Stimulated activated CD4-positive, alpha-beta T cell treated with anti-CD3 and anti-CD28 coated beads, TNF-alpha, amount 100 ng/mL, for 4 hours (primary cell): ENCODE data around the gene DAB2IP.
"Not testable (repeated sequence)": the region's sequence is repeated elsewhere in the genome, so short reads cannot be mapped to it uniquely, and the experiment has no call there.

ENCODE experiments used
- DNase-seq, 3 experiments: peaks; one replicate each; pipeline ENCODE4 v3.0.0-alpha.2; 2020; ENCODE audit warnings: low read depth in 3 of 3

The DAB2IP gene

DNA sequence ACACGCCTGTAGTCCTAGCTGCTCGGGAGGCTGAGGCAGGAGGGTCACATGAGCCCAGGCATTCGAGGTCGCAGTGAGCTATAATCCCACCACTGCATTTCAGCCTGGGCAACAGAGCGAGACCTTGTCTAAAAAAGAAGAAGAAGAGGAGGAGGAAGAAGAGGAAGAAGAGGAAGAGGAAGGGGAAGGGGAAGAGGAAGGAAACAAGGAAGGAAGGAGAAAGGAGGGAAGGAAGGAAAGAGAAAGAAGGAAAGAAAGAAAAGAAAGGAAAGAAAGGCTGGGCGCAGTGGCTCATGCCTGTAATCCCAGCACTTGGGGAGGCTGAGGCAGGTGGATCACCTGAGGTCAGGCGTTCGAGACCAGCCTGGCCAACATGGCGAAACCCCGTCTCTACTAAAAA is 7.4 kb upstream of the DAB2IP start:
- not testable (repeated sequence) for DNase-seq

DNA sequence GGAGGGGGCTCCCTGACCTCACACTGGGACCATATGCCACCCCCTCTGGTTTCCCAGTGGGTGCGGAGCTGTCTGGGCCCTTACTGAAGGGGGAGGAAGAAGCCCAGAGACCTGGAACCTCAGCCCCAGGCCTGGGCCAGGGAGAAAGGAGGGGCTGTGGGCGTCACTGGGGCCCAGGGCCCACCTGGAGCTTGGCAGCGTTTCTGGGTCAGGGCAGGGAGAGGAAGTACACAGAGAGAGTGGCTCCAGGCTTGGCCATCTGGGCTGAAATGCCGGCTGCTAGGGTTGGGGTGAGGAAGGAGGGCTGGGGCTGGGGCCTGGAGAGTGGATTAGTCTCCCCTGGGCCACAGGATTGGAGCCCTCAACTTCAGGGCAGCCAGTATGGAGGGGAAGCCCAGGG is 6.4 kb upstream of the DAB2IP start:
- no peak for DNase-seq

- DNase-seq: no peak
These were observed 5.3 kb upstream of the DAB2IP start for GRCh38 chr9:121645853-121646807.

DNA sequence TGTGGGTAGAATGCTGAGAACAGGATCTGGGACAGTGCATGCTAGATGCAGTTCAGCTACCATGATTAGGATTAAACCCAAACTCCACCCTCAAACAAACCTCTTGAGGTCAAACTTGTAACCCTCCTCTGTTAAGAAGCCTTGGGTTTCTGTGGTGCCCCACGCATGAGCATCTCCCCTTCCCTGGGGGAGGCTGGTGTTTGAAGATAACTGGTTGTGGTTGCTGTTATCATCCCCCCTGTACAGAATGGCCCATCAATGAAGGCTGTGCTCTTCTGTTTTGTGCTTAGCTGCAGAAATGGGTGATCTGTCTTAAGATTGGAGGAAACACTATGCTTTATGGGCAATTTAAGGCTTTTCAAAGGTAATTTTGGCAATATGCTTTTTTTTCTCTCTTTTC is 4.4 kb upstream of the DAB2IP start:
- no peak for DNase-seq

DNA sequence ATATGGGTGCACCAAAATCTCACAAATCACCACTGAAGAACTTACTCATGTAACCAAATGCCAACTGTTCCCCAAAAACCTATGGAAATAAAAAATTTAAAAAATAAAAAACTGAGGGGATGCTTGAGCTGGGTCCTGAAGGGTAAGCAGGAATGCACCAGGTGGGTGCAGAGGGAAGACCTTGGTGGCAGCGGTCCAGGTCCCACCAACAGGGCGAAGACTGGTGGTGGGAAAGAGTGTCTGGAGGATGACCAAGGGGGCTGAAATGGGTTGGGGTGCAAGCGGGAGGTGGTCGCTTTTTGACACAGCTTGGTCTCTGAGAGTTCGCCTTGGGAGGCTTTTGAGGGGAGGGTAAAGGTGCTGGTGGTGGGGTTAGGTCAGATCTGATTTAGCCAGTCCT is 3.3 kb upstream of the DAB2IP start:
- DNase-seq: no peak

DNA sequence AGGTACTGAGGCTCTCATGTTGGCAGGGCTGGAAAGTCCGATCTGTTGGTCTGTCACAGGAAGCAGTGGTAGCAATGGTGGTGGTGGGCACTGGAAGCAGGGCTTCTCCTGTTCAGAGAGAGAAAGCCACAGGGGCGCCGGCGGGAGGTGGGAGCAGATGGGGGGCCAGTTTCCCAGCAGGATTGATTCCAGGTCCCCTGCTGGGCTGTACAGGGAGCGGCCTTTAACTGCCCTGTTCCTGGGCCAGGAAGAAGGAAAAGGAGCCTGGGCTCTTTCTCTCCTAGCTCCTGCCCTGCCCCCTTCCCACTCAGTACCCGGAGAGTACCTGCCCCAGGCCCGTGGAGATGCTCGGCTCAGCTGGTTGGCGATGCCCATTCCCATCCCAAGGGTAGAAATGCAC is 2.6 kb upstream of the DAB2IP start:
- DNase-seq: no peak

- no peak for DNase-seq
These were observed 1.8 kb upstream of the DAB2IP start for GRCh38 chr9:121649476-121650216.

GRCh38 chr9:121650217-121651007 is 1.0 kb upstream of the DAB2IP start:
- DNase-seq: no peak

DNA sequence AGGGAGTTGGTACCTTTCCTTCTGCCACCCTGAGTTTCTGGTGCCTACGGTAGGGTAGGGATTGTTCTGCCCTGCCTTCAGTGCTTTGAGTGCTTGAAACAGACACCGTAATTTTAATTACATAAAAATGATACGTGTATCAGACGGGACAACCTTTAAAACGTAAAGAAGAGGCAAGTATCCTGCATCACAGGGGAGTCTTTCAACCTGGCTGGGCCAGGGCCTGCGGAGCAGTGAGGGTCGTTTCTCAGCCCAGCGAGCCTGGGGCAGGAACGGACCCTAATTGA is 483 bp upstream of the DAB2IP start:
- DNase-seq: no peak

- no peak for DNase-seq
These were observed 795 bp downstream of the DAB2IP start for GRCh38 chr9:121652021-121652837.

DNA sequence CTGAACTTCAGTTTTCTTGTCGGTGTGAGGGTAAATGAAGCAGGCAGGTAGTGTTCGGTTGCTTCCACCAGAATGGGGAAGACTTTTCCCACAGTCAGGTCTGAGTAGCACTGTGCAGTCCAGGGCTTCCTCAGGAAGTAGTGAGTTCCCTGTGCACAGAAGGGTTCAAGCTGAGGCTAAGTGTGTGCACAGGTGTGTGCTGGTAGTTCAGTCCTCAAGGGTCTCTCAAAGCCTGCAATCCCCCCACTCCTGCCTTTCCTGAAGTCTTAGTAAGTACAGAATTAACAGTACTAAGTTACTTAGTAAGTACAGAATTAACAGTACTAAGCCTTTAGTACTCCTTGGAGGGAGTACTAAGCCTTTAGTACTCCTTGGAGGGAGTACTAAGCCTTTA is 1.4 kb downstream of the DAB2IP start:
- no peak for DNase-seq

DNA sequence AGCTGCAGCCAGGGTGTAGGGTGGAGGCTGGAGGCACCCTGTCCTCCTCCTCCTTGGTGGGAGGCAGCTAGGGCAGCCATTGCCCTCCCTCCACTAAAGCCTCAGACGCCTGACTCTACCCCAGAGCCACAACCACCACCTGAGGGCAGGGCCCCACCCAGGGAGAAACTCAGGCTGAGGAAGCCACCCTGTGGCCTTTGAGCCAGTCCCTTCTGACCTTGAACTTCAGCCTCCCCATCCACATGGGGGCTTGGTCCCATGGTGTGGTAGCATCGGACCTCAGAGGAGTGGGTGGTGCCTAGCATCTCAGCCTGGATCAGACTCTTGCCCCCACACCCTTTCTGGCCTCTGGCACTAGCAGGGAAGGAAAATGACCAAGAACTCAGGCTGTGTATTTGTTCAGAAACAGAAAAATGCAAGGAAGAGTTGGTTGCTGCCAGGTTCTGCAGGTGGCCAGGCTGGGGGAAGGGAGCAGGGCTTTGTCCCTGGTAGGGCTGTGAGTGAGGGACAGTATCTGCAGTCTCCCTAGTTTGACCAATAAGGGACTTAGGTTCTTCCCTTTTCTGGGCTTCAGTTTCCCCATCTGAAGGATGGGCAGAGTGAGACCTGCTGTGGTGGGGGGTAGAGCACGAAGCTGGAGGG is 3.2 kb downstream of the DAB2IP start:
- DNase-seq: no peak

GRCh38 chr9:121655231-121655755 is 3.9 kb downstream of the DAB2IP start:
- no peak for DNase-seq

DNA sequence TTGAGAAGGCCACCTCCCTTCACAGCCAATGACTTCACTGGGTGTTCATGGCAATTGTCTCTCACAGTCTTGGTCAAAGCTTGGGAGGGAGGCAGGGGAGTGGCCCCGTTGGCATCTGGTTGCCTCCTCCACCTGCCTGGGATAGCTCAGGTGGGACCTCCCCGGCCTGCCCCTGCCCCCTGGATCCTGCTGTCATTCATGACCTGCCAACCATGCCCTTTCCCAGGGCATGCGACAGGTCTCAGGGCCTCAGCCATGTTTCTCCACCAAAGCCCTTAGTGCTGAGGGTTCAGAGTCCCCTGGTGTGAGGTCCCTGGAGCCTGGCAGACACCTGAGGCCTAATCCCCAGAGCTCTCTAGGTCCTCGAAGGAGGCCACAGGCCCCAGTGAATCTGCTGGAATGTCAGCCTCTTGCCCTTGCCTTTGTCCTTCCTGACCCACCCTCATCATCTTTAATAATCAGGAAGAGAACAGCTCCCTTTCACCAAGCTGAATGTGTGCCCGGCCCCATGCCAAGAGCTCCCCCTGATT is 5.6 kb downstream of the DAB2IP start:
- no peak for DNase-seq

GRCh38 chr9:121658166-121658565 is 6.7 kb downstream of the DAB2IP start:
- DNase-seq: no peak

DNA sequence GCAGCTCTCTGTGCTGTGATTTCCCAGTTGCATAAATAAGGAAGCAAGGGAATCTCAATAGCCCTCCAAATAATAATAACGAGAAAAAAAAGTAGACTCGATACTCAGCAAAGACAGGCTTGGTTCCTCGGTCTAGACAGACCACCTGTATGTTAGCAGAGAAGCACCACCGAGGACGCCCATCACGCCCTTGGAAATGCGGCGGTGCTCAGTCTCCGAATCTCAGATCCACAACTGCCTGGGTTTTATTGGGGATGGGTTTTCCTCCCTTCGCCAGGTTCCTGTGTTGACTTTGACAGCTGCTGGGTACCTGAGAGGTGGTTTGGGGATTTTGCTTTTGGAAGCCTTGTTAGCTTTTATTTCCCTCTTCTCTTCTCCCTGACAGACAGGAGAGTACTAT is 7.2 kb downstream of the DAB2IP start:
- no peak for DNase-seq

GRCh38 chr9:121660367-121660766 is 8.9 kb downstream of the DAB2IP start:
- DNase-seq: no peak

DNA sequence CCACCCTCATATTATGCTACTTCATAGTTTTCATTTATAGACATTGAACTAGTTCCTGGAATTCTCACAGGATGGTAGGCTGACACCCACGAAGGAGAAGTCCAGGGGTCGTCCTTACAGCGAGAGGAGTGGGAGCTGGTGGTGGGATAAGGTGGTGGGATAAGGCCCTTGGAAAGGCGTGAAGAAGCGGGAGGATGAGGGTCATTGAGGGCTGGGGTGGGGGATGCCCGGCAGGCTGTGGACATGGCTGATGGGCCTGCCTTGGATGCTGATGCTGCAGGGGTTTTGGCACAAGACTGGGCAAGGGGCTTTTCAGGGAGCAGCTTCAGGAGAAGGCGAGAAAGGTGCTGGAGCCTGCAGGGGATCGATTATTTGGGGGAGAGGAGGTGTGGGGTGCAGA is 9.4 kb downstream of the DAB2IP start:
- no peak for DNase-seq

- DNase-seq: no peak
These were observed 9.9 kb downstream of the DAB2IP start for GRCh38 chr9:121661328-121661727.

GRCh38 chr9:121662359-121662758 is 10.9 kb downstream of the DAB2IP start:
- no peak for DNase-seq
